Esophagus muscularis mucosa (tissue), 4 donors: ENCODE measurements around the gene MKRN2. TPM values are rescaled to one million over a fixed set of nuclear protein-coding genes. Genes with fewer than 3 reads are reported as not detected.

Experiments used
- DNase-seq: peaks from one replicate; pipeline ENCODE4 v3.0.0-alpha.2; 2017; ENCODE audit errors: extremely low spot score
- H3K27ac ChIP-seq, 4 donors: fragments of 200-600 bp; sonication (generic); replicated peaks in 1 of 4; 1 replicate in 3 of 4; 2 replicates in 1 of 4; pipeline ENCODE4 v1.5.1; 2016 to 2019; ENCODE audit warnings: mild to moderate bottlenecking in 1 of 4
- H3K27me3 ChIP-seq, 4 donors: fragments of 200-600 bp; sonication (generic); one replicate each; pipeline versions ENCODE4 v1.5.1 to v1.6.0; 2016 to 2019
- H3K36me3 ChIP-seq, 4 donors: fragments of 200-600 bp; sonication (generic); one replicate each; pipeline ENCODE4 v1.5.1; 2016 to 2019
- H3K4me1 ChIP-seq, 4 donors: fragments of 200-600 bp; sonication (generic); one replicate each; pipeline ENCODE4 v1.5.1; 2016 to 2019
- H3K4me3 ChIP-seq, 4 donors: fragments of 200-600 bp; sonication (generic); 1 replicate in 2 of 4; 2 replicates in 2 of 4; pipeline ENCODE4 v1.5.1; 2016 to 2019; ENCODE audit warnings: mild to moderate bottlenecking in 4 of 4, moderate library complexity in 1 of 4
- H3K9me3 ChIP-seq, 4 donors: fragments of 200-600 bp; sonication (generic); 1 replicate in 3 of 4; 2 replicates in 1 of 4; pipeline ENCODE4 v1.5.1; 2016 to 2019
- CTCF ChIP-seq, 3 experiments: fragments of 200-600 bp in 2 of 3; fragments of 450-650 bp in 1 of 3; sonication (generic) in 2 of 3; IDR thresholded peaks; one replicate each; pipeline ENCODE4 v1.5.1; 2017 to 2019; ENCODE audit warnings: antibody characterized with exemption in 3 of 3, mild to moderate bottlenecking in 2 of 3, moderate library complexity in 1 of 3
- EP300 ChIP-seq: sonication (generic); formaldehyde crosslinking; IDR thresholded peaks from one replicate; pipeline ENCODE4 v1.6.1; 2017; ENCODE audit warnings: antibody characterized with exemption
- POLR2A ChIP-seq: fragments of 450-650 bp; IDR thresholded peaks from one replicate; pipeline ENCODE4 v1.6.1; 2017; ENCODE audit warnings: antibody characterized with exemption, moderate library complexity, mild to moderate bottlenecking, low read depth
- POLR2AphosphoS5 ChIP-seq, 2 donors: sonication (generic); formaldehyde crosslinking; IDR thresholded peaks; one replicate each; pipeline ENCODE4 v1.6.1; 2017; ENCODE audit warnings: antibody characterized with exemption in 2 of 2
- WGBS: methylation state at CpG from one replicate; pipeline ENCODE4 v1.1.5; 2018; 5-methylcytosine and 5-hydroxymethylcytosine counted together
- intact Hi-C: fragments of 100-400 bp; cut with DNase I; formaldehyde crosslinking; loops from one replicate; pipeline ENCODE4 v1.15.1; 2023
- total RNA-seq, 4 donors: library from RNA; depleted of rRNA; stranded (reverse); fragments of >200 nt; gene quantifications; one replicate each; pipeline versions ENCODE4 v1.1.0 to v1.2.1, GENCODE V29; 2016

The MKRN2 gene
- total RNA-seq, 4 donors from 2014 or later = 29.5 to 55.1 (median 38.0) TPM

GRCh38 chr3:12512534-12513118 is 44.3 kb upstream of the MKRN2 start:
- 79% methylated on average over 4 of the region's 4 CpGs for WGBS
- no peak for DNase-seq
- intact Hi-C loops = no loop called here
- Histone ChIP-seq H3K4me1 (peaks cover 4 to 17% (median 12%) of the 10 kb centered on the region in 4 donors), H3K9me3 (no peaks in the 10 kb centered on the region), H3K27me3 (no peaks in the 10 kb centered on the region), H3K4me3 (no peak overlapping the region), H3K27ac (no peak overlapping the region), H3K36me3 (peaks cover 0 to 26% (median 2%) of the 10 kb centered on the region in 4 donors)
- no peak for TF ChIP-seq POLR2AphosphoS5 (IDR thresholded peaks at IDR 0.05)
- TF ChIP-seq EP300 = no peak
- no peak for TF ChIP-seq POLR2A

GRCh38 chr3:12513694-12514446 is 43.0 kb upstream of the MKRN2 start:
- WGBS = 87% methylated on average over 5 of the region's 5 CpGs
- TF ChIP-seq POLR2A (no peak), POLR2AphosphoS5 (IDR thresholded peaks at IDR 0.05) (no peak), EP300 (no peak), CTCF (IDR thresholded peaks at IDR 0.05) (no peak)
- Histone ChIP-seq H3K4me3 (no peak overlapping the region), H3K9me3 (no peaks in the 10 kb centered on the region), H3K27me3 (no peaks in the 10 kb centered on the region), H3K4me1 (peaks cover 0 to 8% (median 2%) of the 10 kb centered on the region in 4 donors), H3K36me3 (peaks cover 0 to 28% (median 2%) of the 10 kb centered on the region in 4 donors), H3K27ac (no peak overlapping the region)
- no peak for DNase-seq
- intact Hi-C loops = no loop called here

- Histone ChIP-seq H3K9me3 (no peaks in the 10 kb centered on the region), H3K27me3 (no peaks in the 10 kb centered on the region), H3K36me3 (peaks cover 0 to 38% (median 6%) of the 10 kb centered on the region in 4 donors), H3K4me3 (no peak overlapping the region), H3K27ac (no peak overlapping the region), H3K4me1 (no peaks in the 10 kb centered on the region)
- TF ChIP-seq CTCF (IDR thresholded peaks at IDR 0.05) (no peak), POLR2A (no peak), EP300 (no peak), POLR2AphosphoS5 (IDR thresholded peaks at IDR 0.05) (no peak)
- DNase-seq = no peak
- intact Hi-C loops = no loop called here
These were observed 41.3 kb upstream of the MKRN2 start for GRCh38 chr3:12515631-12516030.

GRCh38 chr3:12516873-12517272 is 40.0 kb upstream of the MKRN2 start:
- H3K9me3 ChIP-seq = no peaks in the 10 kb centered on the region
- no peak overlapping the region for H3K4me3 ChIP-seq
- peaks cover 0 to 44% (median 16%) of the 10 kb centered on the region in 4 donors for H3K36me3 ChIP-seq
- intact Hi-C loops = no loop called here
- no peak overlapping the region for H3K27ac ChIP-seq
- no peaks in the 10 kb centered on the region for H3K4me1 ChIP-seq
- 97% methylated on average over 11 of the region's 11 CpGs for WGBS
- TF ChIP-seq CTCF (IDR thresholded peaks at IDR 0.05) (no peak), POLR2A (no peak), POLR2AphosphoS5 (IDR thresholded peaks at IDR 0.05) (no peak), EP300 (no peak)
- H3K27me3 ChIP-seq = no peaks in the 10 kb centered on the region
- no peak for DNase-seq

- H3K36me3 ChIP-seq = peaks cover 0 to 46% (median 16%) of the 10 kb centered on the region in 4 donors
- DNase-seq = no peak
- no peak overlapping the region for H3K27ac ChIP-seq
- WGBS = 91% methylated on average over 6 of the region's 6 CpGs
- intact Hi-C loops = no loop called here
- TF ChIP-seq EP300 (no peak), POLR2A (no peak)
- H3K9me3 ChIP-seq = no peaks in the 10 kb centered on the region
- H3K27me3 ChIP-seq = no peaks in the 10 kb centered on the region
- no peaks in the 10 kb centered on the region for H3K4me1 ChIP-seq
- no peak overlapping the region for H3K4me3 ChIP-seq
These were observed 38.4 kb upstream of the MKRN2 start for GRCh38 chr3:12518261-12519028.
